Neural cell (in vitro differentiated cells): ENCODE measurements around the gene GPLD1.

Experiments
- EZH2 ChIP-seq: fragments of 200-600, 300-800 bp; shearing (Covaris generic), sonication (generic); IDR thresholded peaks from 2 replicates; pipeline ENCODE4 v1.6.1; 2014; ENCODE audit warnings: antibody characterized with exemption, low read length, borderline replicate concordance, mild to moderate bottlenecking; ENCODE audit not compliant: insufficient read depth, poor library complexity, severe bottlenecking
- TF ChIP-seq, protein P1 (sequence below): fragments of 450-650 bp; IDR thresholded peaks from 2 replicates; pipeline ENCODE4 v1.5.1; 2014; ENCODE audit warnings: antibody characterized with exemption, mild to moderate bottlenecking, moderate library complexity; ENCODE audit not compliant: poor library complexity, severe bottlenecking

DNA sequence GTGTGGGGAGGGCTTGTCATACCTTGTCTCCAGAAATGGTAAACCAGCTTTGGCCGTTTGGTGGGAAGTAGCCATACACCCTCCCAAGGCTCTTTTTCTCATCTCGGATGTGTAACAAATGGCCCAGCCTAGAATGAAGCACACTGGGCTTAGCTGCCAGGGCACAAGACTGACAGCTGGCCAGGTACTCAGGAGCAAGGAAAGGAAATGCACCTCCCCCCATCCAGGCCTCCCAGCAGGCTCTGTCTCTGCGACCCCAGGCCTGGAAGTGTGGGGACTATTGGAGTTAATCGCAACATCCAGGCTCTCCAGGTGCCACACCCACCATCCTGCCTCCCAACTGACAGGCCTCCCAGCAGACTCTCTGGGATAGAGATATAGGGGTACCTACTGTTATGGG lies 43.7 kb downstream of the GPLD1 start:
- TF ChIP-seq, protein P1, sequence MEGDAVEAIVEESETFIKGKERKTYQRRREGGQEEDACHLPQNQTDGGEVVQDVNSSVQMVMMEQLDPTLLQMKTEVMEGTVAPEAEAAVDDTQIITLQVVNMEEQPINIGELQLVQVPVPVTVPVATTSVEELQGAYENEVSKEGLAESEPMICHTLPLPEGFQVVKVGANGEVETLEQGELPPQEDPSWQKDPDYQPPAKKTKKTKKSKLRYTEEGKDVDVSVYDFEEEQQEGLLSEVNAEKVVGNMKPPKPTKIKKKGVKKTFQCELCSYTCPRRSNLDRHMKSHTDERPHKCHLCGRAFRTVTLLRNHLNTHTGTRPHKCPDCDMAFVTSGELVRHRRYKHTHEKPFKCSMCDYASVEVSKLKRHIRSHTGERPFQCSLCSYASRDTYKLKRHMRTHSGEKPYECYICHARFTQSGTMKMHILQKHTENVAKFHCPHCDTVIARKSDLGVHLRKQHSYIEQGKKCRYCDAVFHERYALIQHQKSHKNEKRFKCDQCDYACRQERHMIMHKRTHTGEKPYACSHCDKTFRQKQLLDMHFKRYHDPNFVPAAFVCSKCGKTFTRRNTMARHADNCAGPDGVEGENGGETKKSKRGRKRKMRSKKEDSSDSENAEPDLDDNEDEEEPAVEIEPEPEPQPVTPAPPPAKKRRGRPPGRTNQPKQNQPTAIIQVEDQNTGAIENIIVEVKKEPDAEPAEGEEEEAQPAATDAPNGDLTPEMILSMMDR = no peak
- TF ChIP-seq EZH2 = no peak
